Measurements from ENCODE around the gene ZNF337.
A peak's percentile ranks its signal among the peaks of the same experiment; 100 is the strongest.
"Not testable (repeated sequence)": the region's sequence is repeated elsewhere in the genome, so short reads cannot be mapped to it uniquely, and the experiment has no call there.

Gene ZNF337

DNA sequence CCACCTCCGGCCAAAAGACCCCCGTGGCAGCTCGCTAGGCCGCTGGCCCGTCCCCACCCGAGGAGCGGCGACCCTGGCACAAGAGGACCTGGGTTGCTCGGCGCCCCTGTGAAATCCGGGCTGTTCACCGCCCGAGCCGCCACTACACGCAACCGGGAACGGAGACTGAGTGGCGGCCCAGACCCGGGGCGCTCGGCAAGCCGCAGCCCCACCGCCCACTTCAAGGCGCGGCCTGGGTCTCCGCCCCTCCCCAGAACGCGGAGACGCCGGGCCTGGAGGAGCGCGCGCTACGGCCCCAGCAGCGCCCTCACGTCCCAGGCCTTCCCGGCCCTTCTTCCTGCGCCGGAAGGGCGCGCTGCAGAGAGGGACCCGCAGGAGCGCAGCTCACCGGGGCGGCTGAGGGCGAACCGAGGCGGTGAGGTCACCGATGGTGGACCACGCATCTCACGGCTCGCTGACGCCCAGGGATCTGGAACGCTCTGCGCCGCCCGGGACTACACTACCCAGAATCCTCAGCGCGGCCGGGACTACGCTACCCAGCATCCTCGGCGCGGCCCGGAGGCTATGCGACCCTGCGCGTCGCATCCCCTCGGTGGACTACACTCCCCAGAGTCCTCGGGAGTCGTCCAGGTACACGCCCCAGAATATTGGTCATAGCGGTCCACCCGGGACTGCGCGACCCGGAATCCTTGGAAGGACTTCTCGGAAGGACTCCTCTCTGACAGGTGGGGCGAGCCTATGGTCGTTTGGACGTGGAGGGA, at the start of gene ZNF337:
TSS of gene ZNF337 (minus strand) at position 483 of the 761 bp plus-strand sequence. CDS start 10,436 bp downstream, outside the sequence.
- peak; percentile 84 for DNase-seq

DNA sequence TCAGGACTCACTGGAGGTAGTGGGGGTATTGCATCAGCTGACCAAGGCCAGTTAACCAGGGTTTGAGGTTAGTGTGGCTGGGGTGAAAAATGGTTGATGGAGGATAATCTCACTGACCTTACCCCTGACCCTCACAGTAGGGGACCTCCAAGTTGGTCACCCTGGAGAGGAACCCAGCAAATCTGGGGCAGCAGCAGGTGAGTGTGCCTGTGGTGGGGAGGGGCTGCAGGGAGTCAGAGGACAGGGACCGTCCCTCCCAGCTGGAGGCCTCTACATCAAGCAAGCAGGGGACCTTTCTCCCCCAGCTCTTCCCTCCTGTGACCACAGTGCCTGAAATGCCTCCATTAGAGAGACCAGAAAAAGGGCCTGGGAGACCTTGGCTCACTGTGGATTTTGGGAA, 49.1 kb upstream of the ZNF337 start:
- DNase-seq: no peak

DNA sequence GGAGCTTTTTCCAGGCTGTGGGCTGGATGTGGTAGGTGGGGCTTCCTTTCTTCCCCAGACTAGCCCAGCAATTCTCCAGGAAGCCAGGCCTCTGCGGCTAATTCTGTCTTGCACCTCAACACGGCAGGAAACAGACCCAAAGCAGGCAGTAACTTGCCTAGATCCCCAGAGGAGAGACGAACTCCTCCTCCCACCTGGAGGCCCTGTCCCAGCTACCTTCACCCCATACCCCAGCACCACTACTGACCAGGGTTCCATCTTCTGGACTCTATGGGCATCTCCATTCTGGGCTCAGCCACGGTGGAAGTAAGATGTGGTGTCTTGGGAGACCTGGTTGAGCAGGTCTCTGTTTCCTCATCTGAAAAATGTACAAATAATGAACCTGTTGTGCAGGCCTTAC, 48.4 kb upstream of the ZNF337 start:
- no peak for DNase-seq

DNA sequence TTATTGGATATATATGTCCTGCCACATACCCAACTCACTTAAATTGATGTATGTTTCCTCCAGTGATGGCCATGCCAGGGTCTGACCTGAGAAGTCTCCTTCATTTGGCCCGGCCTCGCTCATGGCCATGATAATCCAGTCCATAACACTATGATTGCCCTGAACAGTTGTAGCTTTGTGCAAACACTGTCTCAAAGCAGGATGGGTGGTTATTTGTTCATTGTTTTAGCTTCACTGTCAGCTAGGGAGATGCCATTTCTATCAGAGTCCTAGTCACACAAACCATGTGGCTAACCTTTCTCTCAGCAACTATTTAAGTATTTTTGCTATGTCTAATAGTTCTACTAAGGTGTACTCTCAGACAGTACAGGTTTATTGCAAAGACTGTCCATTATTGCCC, 47.6 kb upstream of the ZNF337 start:
- DNase-seq: no peak

DNA sequence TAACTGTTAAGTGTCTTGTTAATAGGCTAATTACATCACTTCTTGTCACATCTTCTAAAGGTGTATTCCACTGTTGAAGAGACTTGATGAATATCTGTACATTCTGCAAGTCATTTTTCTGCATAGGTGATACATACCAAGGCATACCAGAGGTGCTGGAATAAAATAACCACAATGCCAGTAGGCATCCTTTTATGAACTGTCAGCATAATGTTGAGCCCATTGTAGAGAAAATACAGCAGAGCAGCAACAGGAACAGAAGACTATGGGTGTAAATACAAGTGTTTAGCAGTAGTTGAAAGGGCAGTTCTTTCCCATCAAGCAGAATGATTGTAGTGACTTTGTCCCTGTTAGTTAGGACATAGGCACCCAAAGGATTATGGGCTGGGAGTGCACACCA, 44.4 kb upstream of the ZNF337 start:
- DNase-seq: no peak

DNA sequence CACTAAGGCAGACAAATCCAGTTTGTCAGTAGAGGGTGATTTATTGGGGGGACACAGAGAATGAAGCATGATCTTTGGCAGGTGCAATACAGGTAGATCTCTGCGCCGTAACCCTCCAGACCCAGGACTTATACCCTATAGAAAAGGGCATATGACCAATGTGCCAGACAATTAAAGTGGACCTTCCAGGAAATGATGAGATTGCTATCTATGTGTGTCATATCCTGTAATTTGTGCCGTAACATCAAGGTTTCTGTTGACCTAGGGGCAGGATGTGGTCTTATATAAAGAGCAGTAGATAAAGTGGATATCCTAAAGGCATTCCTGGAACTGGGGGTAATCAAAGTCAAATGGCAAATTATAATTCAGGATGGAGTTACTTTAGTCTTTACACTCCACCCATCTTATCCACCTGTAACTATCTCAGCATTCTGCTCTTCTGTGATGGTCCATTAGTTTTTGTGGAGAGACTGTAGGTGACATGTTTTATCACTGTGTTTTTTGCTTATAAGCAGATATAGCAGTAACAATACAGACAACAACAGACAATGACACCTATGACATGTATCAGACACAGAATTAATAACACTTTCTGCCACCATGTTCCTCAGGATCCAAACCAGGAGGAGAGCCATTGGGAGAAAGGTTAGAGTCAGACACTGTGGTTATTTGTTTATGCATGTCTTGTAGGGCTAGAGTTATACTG, 43.1 kb upstream of the ZNF337 start:
- DNase-seq: no peak

DNA sequence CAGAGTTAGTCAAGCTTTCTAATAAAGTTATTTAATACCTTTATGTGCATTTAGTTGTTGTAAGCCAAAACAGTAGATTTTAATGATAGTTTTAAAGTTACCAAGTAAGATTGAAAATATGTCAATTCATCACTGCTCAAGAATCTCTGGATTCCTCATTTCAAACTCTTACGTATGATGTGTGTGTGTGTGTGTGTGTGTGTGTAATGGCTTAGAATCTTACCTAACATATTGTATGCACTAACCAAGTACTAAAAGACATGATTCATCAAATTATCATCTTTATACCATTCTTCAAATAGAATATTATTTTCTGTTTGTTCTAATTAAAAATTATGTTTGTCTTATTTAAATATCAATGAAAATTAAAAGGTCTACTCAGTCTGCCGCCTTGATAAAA, 41.5 kb upstream of the ZNF337 start:
- no peak for DNase-seq

DNA sequence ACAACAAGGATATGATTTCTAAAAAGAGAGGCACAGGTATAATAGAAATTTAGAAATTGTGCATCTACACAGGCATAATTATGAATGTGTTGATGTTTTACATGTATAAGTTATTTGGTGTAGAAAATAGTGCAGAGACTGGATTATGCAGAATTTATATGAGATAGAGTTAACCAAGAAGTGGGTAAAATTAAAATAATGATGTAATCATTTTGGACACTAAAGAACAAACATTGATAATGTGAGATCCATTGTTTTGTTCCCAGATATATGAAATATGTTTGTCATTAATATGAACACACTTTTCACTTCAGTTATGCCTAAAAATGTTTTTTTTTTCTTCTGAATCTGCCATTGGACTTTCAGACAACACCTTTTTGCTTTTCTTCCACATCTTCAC, 37.2 kb upstream of the ZNF337 start:
- no peak for DNase-seq

DNA sequence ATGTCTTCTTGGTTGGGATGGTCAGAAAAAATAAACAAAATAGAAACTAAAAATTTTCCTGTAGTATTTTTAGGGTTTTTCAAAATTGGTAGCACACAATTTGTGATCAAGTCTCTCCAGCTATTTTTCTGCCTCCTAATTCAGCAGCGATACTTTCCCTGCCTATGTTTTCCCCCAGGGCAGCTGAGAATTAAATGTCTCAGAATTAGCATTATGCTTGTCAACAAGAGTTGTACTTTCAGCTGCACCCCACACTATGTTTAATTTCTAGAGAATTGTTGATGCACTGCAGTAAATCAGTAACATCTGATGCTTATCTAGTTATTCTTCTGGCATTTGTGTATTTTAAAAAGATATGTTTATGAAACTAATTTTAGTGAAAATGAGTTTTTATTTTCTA, 34.2 kb upstream of the ZNF337 start:
- no peak for DNase-seq

DNA sequence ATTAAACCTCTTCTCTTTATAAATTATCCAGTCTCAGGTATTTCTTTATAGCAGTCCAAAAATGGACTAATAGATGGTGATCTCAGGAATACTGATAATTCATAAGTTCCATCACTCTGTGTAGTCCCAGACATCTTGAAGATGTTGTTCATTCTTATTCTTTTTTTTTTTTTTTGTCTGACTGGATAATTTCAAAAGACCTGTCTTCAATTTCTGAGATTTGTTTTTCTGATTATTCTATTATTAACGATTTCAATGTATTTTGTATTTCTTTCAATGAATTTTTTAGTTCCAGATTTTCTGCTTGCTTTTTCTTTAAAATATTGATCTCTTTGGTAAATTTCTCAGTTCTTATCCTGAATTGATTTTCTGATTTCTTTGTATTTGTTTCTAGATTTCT, 29.7 kb upstream of the ZNF337 start:
- no peak for DNase-seq

DNA sequence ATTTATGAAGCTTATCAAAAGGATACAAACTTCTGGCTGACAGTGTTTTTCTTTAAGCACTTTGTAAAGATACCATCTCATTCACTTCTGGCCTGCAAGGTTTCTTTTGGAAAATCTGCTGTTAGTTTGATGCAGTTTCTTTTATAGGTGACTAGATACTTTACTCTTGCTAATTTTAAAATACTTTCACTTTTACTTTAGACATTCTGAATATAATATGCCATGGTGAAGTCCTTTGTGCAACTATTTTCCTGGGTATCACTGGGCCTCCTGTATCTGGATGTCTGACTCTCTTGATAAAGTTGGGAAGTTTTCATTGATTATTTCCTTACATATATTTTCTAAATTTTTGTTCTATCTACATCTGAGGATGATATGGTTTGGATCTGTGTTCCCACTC, 29.0 kb upstream of the ZNF337 start:
- DNase-seq: no peak

DNA sequence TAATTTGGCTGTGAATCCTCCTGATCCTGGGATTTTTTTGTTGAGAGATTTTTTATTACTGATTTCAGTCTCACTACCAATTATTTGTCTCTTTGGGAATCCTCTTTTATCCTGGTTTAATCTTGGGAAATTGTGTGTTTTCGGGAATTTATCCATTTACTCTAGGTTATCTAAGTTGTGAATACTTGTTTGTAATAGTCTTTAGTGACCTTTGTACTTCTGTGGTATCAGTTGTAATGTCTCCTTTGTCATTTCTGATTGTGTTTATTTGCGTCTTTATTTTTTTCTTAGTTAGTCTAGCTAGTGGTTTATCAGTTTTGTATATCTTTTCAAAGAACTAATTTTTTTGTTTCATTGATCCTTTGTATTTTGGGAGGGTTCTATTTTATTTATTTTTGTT, 27.3 kb upstream of the ZNF337 start:
- no peak for DNase-seq

DNA sequence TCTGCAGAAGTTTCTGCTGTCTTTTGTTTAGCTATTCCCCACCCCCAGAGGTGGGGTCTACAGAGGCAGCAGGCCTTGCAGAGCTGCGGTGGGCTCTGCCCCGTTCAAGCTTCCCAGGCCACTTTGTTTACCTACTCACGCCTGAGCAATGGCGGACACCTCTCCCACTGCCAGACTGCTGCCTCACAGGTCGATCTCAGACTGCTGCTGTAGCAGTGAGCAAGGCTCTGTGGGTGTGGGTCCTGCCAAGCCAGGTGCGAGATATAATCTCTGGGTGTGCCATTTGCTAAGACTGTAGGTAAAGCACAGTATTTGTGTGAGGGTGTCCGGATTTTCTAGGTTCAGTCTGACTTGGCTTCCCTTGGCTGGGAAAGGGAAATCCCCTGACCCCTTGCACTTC, 23.6 kb upstream of the ZNF337 start:
- DNase-seq: no peak

DNA sequence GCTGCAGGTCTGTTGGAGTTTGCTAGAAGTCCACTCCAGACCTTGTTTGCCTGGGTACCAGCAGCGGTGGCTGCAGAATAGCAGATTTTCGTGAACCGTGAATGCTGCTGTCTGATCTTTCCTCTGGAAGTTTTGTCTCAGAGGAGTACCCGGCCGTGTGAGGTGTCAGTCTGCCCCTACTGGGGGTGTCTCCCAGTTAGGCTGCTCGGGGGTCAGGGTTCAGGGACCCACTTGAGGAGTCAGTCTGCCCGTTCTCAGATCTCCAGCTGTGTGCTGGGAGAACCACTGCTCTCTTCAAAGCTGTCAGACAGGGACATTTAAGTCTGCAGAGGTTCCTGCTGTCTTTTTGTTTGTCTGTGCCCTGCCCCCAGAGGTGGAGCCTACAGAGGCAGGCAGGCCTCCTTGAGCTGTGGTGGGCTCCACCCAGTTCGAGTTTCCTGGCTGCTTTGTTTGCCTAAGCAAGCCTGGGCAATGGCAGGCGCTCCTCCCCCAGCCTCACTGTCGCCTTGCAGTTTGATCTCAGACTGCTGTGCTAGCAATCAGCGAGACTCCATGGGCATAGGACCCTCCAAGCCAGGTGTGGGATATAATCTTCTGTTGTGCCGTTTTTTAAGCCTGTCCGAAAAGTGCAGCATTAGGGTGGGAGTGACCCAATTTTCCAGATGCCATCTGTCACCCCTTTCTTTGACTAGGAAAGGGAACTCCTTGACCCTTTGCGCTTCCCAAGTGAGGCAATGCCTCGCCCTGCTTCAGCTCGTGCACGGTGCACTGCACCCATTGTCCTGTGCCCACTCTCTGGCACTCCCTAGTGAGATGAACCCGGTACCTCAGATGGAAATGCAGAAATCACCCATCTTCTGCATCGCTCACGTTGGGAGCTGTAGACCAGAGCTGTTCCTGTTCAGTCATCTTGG, 22.5 kb upstream of the ZNF337 start:
- DNase-seq: not testable (repeated sequence)

DNA sequence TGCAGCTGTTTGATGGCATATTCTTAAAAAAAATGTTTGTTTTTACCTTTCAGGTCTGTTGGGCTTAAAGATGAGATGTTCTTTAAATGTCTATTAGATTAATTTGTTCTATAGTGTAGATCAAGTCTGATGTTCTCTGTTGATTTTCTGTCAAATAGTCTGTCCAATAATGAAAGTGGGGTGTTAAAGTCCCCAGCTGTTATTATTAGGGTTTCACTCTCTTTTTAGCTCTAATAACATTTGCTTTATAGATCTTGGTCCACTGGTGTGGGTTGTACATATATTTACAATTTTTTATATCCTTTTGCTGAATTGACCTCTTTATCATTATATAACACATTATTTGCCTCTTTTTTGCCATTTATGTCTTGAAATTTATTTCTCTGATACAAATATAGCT, 11.0 kb upstream of the ZNF337 start:
- no peak for DNase-seq

DNA sequence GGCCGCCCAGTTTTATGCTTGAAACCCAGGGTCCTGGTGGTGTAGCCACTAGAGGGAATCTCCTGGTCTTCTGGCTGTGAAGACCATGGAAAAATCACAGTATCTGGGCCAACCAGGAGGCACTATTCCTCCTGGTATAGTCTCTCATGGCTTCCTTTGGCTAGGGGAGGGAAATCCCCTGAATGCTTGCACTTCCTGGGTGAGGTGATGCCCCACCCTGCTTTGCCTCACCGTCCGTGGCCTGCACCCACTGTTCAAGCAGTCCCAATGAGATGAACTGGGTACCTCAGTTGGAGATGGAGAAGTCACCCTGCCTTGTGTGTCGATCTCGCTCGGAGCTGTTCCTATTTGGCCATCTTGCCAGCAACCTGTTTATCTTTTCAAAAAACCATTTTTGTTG, 10.1 kb upstream of the ZNF337 start:
- no peak for DNase-seq

DNA sequence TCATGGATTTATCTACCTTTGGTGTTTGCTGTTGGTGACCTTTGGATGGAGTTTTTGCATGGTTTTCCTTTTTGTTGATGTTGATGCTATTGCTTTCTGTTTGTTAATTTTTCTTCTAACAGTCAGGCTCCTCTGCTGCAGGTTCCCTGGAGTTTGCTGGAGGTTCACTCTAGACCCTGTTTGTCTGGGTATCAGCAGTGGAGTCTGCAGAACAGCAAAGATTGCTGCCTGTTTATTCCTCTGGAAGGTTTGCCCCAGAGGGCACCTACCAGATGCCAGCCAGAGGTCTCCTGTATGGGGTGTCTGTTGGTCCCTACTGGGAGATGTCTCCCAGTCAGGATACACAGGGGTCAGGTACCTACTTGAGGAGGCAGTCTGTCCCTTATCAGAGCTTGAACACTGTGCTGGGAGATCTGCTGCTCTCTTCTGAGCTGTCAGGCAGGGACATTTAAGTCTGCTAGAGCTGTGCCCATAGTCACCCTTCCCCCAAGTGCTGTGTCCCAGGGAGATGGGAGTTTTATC, 9.2 kb upstream of the ZNF337 start:
- DNase-seq: no peak

DNA sequence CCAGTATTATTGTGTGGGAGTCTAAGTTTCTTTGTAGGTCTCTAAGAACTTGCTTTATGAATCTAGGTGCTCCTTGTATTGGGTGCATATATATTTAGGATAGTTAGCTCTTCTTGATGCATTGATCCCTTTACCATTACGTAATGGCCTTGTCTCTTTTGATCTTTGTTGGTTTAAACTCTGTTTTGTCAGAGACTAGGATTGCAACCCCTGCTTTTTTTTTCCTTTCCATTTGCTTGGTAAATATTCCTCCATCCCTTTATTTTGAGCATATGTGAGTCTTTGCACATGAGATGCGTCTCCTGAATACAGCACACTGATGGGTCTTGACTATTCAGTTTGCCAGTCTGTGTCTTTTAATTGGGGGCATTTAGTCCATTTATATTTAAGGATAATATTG, 7.7 kb upstream of the ZNF337 start:
- not testable (repeated sequence) for DNase-seq

DNA sequence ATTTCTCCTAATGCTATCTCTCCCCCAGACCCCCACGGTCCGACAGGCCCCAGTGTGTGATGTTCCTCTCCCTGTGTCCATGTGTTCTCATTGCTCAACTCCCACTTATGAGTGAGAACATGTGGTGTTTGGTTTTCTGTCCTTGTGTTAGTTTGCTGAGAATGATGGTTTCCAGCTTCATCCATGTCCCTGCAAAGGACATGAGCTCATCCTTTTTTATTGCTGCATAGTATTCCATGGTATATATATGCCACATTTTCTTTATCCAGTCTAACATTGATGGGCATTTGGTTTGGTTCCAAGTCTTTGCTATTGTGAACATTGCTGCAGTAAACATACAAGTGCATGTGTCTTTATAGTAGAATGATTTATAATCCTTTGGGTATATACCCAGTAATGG, 4.2 kb upstream of the ZNF337 start:
- not testable (repeated sequence) for DNase-seq

DNA sequence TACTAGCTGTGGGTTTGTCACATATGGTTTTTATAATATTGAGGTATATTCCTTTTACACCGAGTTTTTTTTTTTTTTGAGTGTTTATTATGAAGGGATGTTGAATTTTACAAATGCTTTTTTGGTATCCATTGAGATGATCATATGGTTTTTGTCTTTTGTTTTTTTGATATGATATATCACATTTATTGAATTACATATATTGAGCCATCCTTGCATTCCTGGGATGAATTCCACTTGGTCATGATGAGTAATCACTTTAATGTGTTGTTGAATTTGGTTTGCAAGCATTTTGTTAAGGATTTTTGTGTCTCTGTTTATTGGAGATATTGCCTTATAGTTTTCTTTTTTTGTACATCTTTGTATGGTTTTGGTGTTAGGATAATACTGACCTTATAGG, 3.3 kb upstream of the ZNF337 start:
- DNase-seq: no peak

DNA sequence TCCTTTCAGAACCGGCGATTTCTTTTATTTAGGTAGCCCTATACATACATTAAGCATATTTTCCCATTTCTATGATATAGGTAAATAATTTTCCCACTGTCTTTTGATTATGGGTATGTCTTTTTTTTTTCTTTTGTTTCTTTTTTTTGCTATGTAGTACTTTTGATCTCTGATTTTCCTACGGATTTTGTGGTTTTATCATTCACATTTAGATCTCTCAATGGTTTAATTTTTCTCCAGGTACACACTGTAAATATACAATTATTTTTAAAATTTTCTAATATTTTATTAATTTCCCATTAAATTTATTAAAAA, 436 bp upstream of the ZNF337 start:
- DNase-seq: no peak

DNA sequence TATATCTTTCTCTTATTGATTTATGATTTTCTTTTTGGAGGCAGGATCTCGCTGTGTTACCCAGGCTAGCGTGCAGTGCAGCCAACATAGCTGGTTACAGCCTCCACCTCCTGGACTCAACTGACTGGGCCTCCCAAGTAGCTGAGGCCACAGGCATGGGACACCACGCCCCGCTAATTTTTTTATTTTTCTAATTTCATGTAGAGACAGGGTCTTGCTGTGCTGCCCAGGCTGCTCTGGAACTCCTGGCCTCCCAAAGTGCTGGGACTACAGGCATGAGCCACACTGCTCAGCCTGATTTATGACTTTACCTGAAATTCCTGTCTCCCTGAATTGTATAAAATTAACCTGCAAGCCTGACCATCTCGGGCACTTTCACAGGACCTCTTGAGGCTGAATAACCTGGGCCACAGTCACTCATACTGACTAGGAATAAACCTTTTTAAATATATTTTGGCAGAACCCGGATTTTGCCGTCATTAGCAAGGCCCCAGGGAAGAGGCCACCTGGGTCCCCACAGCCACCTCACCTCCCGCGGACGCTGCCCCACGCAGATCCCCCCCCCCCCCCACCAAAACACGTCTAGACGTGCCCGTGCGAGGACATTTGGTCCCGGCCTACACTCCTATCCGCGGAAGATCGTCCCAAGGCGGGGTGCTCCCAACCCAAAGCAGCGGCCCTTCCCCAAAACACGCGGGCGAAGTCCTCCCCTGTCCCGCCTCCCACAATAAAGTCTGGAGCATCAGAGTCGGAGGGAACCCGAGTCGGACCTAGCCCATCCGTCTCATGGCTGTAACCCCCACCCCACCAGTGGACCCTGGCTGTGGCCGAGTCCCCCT, 902 bp downstream of the ZNF337 start:
- no peak for DNase-seq

DNA sequence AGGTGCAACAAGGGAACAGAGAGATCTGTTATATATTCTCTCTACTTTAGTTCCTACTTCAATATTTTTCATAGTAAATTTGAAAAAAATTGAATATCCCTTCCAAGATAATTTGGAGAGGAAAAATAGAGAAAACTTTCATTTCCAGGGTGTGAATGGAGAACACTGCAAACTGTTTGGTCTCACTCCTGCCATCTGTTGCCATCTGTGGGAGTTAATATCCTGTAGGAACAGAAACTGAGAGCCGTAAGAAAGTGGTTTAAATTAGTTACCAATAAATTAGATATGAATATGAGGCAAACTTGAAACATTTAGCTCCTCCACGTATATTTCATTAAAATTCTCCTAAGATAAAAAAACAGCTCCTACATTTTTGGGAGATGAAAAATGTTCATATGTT, 4.2 kb downstream of the ZNF337 start:
- DNase-seq: no peak
